HT-29 (cell line): ENCODE results near the gene PSMD7. TPM values are rescaled to one million over a fixed set of nuclear protein-coding genes. Genes with fewer than 3 reads are reported as not detected.
"Not testable (repeated sequence)": the region's sequence is repeated elsewhere in the genome, so short reads cannot be mapped to it uniquely, and the experiment has no call there.

ENCODE experiments used
- DNase-seq: peaks from one replicate; pipeline ENCODE4 v3.0.0-alpha.2; 2015; ENCODE audit warnings: low spot score
- total RNA-seq: library from RNA; depleted of rRNA; stranded (reverse); fragments of >200 nt; shearing (Covaris generic); gene quantifications from 2 replicates; pipeline ENCODE4 v1.2.3, GENCODE V29; 2014

The PSMD7 gene
- total RNA-seq, 1 experiment from 2014 or later, result 52.7 TPM

DNA sequence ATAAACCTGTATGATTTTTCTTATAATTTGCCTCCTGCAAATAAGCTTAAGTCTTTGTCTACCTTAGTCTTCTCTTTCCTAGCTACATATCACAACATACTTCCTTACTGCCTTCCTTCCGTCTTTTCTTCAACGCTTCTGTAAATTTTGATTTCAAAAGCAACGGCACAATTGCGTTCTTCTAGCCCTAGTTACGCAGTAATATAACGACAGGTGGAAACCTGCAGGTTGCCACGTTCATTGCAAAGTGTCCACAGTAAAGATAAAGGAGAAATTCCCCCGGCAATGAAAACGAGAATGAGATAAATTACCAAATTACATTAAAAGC lies 546 bp upstream of the PSMD7 start:
- DNase-seq, result peak; percentile 63

GRCh38 chr16:74297145-74297665 lies 591 bp downstream of the PSMD7 start:
- peak; percentile 20 for DNase-seq

DNA sequence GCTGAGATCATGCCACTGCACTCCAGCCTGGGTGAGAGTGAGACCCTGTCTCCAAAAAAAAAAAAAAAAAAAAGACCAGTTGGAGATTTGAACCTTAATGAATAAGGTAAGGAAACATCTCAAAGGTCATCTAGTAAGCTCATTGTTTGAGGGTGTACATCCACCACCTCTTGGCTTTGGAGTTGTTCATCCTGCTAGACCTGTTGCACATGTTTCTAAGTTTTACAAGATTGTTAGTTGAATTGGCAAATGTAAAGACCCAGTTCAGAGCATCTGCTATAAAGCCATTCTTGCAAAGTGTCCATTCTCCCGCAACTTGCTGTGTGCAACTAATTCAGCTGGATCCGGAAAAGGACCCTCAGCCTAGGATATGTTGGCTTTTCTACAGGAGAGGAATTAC lies 1.5 kb downstream of the PSMD7 start:
- DNase-seq, result peak; percentile 50

DNA sequence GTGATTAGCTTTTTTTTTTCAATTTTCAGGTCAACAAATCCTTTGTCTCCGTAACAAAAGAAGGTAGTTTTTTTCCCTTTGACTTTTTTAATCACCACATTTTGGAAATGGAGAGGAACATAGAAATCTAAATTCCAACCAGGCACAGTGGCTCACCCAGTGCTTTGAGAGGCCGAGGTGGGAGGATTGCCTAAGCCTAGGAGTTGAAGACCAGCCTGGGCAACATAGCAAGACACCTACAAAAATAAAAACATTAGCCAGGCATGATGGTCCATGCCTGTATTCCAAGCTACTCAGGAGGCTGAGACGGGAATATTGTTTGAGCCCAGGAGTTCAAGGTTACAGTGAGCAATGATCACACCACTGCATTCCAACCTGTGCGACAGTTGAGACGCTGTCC lies 5.7 kb downstream of the PSMD7 start:
- no peak for DNase-seq

GRCh38 chr16:74304164-74304834 lies 7.7 kb downstream of the PSMD7 start:
- peak; percentile 30 for DNase-seq

DNA sequence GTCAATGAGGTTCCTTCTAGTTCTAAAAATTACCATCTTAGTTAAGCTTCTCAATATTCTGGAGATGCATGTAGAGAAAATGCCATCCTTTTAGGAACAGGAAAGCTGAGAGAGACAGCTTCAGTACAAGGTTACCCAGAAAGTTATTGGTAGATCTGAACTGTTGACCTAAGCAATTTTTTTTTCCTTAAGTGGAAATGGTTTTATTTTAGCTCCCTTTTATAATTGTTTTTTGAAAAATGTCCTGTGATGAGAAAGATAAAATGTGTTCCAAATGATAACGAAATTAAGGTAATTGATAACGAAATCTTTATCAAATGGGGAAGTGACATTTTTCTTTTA lies 8.2 kb downstream of the PSMD7 start:
- DNase-seq, result no peak

- DNase-seq, result no peak
Observed at GRCh38 chr16:74305281-74305680, 8.7 kb downstream of the PSMD7 start.

GRCh38 chr16:74305978-74306784 lies 9.6 kb downstream of the PSMD7 start:
- DNase-seq, result no peak

- DNase-seq, result no peak
Observed at GRCh38 chr16:74307383-74307782, 10.8 kb downstream of the PSMD7 start.

DNA sequence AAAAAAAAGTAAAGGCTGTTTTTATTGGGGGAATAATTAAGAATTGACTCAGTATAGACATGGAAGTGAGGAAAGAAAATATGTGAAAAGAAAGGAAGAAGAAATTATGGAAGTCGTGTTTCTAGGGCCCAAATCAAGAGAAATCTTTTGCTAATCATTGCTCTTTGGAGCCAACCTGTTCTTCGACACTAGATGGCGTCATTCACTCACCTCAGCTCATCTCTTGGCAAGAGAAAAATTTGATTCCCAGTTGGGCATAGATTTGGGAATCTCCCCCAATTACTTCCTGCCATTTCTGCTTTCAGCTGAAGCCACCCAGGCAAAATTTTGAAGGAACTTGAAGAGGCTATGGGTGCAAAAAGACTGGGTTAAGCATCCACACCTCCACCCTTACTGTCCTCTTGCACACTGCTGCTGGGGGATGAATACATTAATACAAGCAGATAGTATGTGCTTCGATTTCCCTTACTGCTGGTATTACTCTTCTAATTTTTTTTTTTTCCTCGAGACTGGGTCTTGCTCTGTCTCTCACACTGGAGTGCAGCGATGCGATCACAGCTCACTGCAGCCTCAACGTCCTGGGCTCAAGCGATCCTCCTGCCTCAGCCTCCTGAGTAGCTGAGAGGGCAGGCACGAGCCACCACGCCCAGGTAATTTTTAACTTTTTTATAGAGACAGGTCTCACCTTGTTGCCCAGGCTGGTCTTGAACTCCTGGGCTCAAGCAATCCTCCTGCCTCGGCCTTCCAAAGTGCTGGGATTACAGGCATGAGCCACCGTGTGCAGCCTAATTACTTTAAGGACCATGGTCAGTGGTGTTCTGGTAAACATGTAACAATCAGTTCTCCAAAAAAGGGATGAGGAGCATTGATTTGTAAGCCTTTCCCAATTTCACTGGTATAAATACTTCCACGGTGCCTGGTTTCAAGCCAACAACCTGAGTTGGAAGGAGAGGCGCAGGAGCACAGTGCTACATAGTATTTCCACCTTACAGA lies 13.5 kb downstream of the PSMD7 start:
- DNase-seq, result peak; percentile 63

DNA sequence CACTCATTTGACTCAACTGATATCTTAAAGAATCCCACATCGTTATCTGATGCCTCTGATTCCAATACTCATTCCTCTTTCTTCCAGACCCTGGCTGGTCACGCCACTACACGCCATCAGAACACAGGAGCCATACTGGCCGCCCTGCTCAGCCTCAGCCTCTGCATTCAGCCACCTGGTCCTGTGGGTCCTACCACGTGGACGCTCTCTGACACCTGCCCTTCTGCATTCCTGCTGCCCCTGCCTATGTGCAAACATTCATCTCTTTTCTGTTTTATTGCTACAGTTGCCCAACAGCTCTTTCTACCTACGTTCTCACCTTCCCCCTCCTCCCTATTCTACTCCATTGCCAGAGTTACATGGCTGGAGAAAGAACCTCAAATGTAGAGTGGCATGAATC lies 18.4 kb downstream of the PSMD7 start:
- no peak for DNase-seq

DNA sequence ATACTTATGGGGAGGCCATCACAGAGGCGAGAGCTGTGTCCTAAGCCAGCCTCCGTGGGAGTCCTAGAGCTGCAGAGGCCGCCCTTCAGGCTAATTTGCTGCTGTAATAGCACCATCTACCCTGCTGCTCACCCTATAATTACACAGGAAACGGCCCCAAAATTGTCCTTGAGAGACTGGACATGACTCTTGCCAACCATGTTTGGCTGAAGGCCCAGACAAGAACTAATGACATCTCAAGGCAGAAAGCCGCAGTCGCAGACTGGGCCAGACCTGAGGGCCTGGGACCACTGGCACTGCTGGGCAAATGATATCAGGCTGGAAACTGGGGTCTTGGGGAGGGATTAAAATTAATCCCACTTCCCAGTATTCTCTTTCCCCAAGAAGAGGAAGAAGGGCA lies 24.1 kb downstream of the PSMD7 start:
- no peak for DNase-seq

GRCh38 chr16:74321356-74321755 lies 24.7 kb downstream of the PSMD7 start:
- no peak for DNase-seq

DNA sequence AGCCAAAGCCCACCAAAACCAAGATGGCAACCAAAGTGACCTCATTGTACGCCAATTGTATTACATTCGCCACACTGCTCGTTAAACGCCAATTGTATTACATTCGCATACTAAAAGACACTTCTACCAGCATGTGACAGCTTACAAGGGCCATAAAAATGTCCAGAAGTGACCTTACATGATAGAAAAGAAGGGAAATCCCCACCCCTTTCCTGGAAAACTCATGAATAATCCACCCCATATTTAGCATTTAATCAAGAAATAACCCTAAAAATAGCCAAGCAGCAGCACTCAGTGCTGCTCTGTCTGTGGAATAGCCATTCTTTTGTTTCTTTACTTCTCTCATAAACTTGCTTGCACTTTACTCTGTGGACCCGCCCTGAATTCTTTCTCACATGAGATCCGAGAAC lies 25.7 kb downstream of the PSMD7 start:
- DNase-seq, result no peak

DNA sequence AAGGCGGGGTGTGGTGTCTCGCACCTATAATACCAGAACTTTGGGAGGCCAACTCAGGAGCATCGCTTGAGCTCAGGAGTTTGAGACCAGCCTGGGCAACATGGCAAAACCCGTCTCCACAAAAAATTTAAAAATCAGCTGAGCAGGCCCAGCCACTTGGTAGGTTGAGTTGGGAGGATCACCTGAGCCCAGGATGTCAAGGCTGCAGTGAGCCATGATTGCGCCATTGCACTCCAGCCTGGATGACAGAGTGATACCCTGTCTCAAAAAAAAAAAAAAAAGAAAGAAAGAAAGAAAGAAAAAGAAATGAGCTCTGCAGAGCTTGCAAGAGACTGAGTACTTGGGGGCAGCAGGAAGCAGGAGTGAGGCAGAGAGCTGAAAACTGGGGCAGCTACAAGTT lies 28.2 kb downstream of the PSMD7 start:
- not testable (repeated sequence) for DNase-seq

DNA sequence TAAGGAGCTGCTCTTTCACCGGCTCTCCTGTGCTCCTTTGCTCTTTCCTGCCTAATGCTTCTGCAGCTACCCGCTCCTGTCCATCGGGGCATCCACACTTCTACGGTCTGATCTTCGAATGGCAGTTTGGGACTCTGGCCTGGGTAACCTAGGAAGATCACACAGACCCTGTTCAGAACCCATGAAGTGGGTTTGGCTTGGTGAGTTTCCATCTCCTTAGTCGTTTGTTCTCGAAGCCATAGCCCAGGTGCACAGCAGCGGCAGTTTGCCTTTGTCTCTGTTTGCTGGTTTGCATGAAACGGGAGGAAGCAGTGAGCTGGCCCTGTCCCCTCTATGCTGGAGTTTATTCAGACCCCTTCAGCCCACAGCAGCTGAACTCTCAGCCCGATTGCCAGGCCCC lies 29.0 kb downstream of the PSMD7 start:
- DNase-seq, result no peak

- DNase-seq, result not testable (repeated sequence)
Observed at GRCh38 chr16:74328346-74328745, 31.7 kb downstream of the PSMD7 start.

DNA sequence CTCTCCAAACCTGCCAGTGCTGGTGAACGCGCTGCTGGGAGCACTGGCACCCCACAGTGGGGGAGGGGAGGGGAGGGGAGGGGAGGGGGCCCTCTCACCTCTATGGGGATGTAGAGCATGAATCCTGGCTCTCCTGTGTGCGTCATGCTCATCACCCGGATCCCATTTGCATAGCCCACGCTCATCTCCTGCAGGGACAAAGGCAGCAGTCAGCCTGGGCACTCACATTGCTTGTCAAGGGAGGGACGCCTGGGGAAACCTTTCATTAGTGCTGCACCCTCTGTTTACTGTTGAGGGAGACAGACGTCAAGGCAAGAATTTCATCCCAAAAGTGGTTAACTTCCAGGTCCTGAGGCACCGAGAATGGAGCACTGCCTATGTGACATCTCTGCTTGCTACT lies 35.9 kb downstream of the PSMD7 start:
- DNase-seq, result not testable (repeated sequence)

DNA sequence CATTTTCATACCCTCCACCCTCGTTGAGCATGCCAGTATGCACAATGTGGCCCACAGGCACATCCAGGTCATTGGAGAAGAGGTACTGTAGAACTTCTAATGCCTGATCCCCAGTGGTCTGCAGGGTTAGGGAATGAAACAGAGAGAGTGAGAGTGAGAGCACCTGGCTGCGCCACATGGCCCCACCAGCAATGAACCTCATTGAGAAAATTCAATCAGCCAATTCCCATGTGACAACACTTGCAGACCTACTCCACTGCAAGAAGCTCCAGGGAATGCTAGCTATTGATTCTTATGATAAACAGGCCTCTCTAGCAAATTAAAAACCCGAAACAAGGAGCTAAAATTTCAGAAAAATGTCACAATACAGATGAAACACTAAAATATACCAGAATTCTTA lies 40.9 kb downstream of the PSMD7 start:
- DNase-seq, result not testable (repeated sequence)

DNA sequence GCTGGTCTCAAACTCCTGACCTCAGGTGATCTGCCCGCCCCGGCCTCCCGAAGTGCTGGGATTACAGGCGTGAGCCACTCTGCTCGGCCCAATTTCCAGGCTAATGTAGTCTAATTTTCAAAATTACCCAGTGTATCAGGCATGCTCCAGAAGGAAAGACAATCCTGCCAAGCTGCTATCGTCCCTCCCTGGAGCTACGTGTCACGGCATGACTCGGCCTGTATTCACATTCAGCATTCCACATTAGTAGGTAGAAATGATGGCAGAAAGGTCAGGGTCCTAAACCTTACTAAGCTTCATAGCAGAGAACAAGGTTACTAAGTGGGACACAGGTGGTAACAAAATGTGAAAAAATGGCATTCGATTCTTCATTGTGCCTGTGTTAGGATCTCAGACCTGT lies 42.6 kb downstream of the PSMD7 start:
- DNase-seq, result not testable (repeated sequence)

GRCh38 chr16:74353038-74353437 lies 56.4 kb downstream of the PSMD7 start:
- not testable (repeated sequence) for DNase-seq
